Upper lobe of right lung (tissue), 1 donor: ENCODE data around the gene ESPNL. TPM values are rescaled to one million over a fixed set of nuclear protein-coding genes. Genes with fewer than 3 reads are reported as not detected.
A peak's percentile ranks its signal among the peaks of the same experiment; 100 is the strongest.

Experiments used
- ATAC-seq: fragments of 200-7000 bp; cut with Tn5 transposase; one replicate; pipeline ENCODE4 v1.9.1; 2020; ENCODE audit warnings: mild to moderate bottlenecking, moderate library complexity
- DNase-seq: peaks from one replicate; pipeline ENCODE4 v3.0.0-alpha.2; 2020
- H3K27ac ChIP-seq: fragments of 200-600 bp; one replicate; pipeline ENCODE4 v1.8.0; 2022
- H3K27me3 ChIP-seq: fragments of 200-600 bp; one replicate; pipeline ENCODE4 v1.8.0; 2022; ENCODE audit warnings: mild to moderate bottlenecking
- H3K36me3 ChIP-seq: fragments of 200-600 bp; one replicate; pipeline ENCODE4 v1.8.0; 2022
- H3K4me1 ChIP-seq: fragments of 200-600 bp; one replicate; pipeline ENCODE4 v1.8.0; 2022
- H3K4me3 ChIP-seq: fragments of 200-600 bp; one replicate; pipeline ENCODE4 v1.8.0; 2022; ENCODE audit warnings: mild to moderate bottlenecking
- H3K9me3 ChIP-seq: fragments of 200-600 bp; one replicate; pipeline ENCODE4 v1.8.0; 2022
- intact Hi-C: fragments of 100-400 bp; cut with DNase I; formaldehyde crosslinking; loops from one replicate; pipeline ENCODE4 v1.11.0; 2022
- total RNA-seq: library from RNA; stranded (reverse); fragmentation: NEBNext Ultra II Directional; extraction: Animal tissue kit (Norgen Biotek cat#: 25700); gene quantifications from one replicate; pipeline ENCODE4 v1.2.1, GENCODE V29; 2021
- TF ChIP-seq, protein P1 (sequence below): fragments of 200-600 bp; IDR thresholded peaks from one replicate; pipeline ENCODE4 v1.8.0; 2022; ENCODE audit warnings: antibody characterized with exemption
- donor health status: DM: no; HTN: yes; CAD: no; lungs with severe emphysema.

Gene ESPNL
- total RNA-seq, 1 donor from 2014 or later: 0.35 TPM

DNA sequence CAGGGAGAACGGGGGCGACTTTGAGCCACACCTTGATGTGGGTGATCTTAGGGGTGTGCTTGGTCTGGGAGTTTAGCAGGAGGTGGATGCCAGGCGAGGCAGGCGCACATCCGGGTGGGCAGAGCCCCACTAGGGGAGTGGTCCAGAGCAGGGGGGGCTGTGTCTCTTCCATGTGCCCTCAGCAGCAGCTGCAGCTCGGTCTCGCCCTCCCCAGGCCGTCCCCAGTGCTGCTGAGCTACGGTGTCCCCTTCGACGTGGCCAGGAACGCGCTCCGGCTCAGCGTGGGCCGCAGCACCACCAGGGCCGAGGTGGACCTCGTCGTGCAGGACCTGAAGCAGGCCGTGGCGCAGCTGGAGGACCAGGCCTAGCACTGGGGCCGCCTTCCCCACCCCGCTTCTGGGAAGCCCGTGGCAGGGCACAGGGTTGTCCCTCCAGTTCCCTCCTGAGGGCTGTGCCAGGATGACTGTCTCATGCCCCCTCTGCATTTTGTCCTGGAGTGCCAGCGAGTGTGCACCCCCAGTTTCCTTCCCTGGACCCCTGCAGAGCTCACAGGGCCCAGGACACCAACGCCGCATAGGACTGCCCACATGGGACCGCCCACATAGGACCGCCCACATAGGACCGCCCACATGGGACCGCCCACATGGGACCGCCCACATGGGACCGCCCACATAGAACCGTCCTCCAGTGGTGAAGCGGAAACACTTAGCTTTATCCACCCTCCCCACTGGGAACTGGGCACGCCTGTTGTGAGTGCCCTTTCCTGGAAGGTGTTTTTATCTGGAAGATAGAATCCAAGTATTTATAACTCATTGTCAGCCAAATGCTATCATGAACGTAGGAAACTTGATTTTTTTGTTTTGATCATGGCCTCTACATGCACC lies 1.9 kb upstream of the ESPNL start:
- ATAC-seq: peak; percentile 84
- intact Hi-C loops: no loop called here
- H3K4me1 ChIP-seq: no peaks in the 10 kb centered on the region
- H3K9me3 ChIP-seq: no peaks in the 10 kb centered on the region
- no peaks in the 10 kb centered on the region for H3K36me3 ChIP-seq
- no peaks in the 10 kb centered on the region for H3K27me3 ChIP-seq
- H3K4me3 ChIP-seq: no peak overlapping the region
- no peak overlapping the region for H3K27ac ChIP-seq
- TF ChIP-seq, protein P1, sequence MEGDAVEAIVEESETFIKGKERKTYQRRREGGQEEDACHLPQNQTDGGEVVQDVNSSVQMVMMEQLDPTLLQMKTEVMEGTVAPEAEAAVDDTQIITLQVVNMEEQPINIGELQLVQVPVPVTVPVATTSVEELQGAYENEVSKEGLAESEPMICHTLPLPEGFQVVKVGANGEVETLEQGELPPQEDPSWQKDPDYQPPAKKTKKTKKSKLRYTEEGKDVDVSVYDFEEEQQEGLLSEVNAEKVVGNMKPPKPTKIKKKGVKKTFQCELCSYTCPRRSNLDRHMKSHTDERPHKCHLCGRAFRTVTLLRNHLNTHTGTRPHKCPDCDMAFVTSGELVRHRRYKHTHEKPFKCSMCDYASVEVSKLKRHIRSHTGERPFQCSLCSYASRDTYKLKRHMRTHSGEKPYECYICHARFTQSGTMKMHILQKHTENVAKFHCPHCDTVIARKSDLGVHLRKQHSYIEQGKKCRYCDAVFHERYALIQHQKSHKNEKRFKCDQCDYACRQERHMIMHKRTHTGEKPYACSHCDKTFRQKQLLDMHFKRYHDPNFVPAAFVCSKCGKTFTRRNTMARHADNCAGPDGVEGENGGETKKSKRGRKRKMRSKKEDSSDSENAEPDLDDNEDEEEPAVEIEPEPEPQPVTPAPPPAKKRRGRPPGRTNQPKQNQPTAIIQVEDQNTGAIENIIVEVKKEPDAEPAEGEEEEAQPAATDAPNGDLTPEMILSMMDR: no peak
- DNase-seq: peak; percentile 70

DNA sequence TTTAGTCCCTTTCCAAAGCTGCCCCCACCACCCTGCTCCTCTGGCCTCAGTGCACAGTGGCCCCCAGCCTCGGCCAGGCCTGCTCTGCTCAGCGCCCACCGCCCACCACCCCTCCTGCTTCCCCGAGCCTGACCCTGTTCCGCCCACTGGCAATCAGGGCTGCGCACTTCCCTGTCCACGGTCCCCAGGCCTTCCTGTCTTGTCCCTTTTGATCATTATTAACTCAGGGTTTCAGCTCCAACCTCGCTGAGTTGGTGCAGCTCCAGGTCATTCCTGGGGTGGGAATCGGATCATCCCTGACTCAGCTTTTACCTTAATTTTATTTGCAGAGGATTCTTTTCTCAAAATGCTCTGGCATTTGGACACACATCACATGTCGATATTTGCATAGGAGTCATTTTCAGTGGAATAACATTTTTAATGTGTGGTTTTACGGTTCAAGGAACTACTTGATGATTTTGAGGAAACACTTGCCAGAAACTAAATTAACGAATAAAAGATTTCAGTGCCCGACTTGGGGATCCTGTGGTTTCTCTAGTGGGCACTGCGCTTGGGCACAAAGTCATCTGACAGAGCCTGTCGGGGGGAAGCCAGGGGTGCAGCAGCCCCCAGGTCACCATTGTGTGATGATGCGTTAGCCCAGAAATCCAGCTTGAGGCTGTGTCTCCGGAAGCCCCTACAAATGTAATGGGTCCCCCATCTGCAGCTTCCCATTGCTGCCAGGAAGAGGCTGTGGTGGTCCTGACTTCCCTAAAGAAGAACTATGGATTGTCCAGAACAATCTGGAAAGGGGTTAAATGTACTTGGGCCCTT lies 1.0 kb upstream of the ESPNL start:
- no peaks in the 10 kb centered on the region for H3K9me3 ChIP-seq
- H3K36me3 ChIP-seq: no peaks in the 10 kb centered on the region
- DNase-seq (peak; percentile 67), ATAC-seq (peak; percentile 42)
- intact Hi-C loops: no loop called here
- H3K27ac ChIP-seq: no peak overlapping the region
- H3K4me3 ChIP-seq: no peak overlapping the region
- H3K27me3 ChIP-seq: no peaks in the 10 kb centered on the region
- TF ChIP-seq, protein P1: no peak
- no peaks in the 10 kb centered on the region for H3K4me1 ChIP-seq

DNA sequence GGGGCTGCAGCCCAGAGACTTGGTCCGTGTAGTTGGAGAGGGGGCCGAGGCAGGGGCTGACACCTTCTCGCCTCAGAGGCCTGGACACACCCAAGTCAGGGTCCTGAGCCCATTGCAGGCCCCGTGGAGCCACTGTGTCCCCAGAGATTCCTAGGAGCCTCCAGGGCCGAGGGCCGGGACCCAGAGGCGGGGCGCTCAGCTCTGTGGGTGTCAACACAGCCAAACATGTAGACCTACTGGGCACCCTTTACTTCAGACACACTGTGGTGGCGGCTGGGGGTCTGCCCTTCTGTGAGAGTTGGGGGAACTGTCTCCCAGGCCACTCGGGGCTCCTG lies 459 bp upstream of the ESPNL start:
- TF ChIP-seq, protein P1: no peak
- peak; percentile 57 for DNase-seq
- ATAC-seq: no peak
- intact Hi-C loops: no loop called here
- Histone ChIP-seq H3K9me3 (no peaks in the 10 kb centered on the region), H3K27me3 (no peaks in the 10 kb centered on the region), H3K4me1 (no peaks in the 10 kb centered on the region), H3K27ac (no peak overlapping the region), H3K36me3 (no peaks in the 10 kb centered on the region), H3K4me3 (no peak overlapping the region)

DNA sequence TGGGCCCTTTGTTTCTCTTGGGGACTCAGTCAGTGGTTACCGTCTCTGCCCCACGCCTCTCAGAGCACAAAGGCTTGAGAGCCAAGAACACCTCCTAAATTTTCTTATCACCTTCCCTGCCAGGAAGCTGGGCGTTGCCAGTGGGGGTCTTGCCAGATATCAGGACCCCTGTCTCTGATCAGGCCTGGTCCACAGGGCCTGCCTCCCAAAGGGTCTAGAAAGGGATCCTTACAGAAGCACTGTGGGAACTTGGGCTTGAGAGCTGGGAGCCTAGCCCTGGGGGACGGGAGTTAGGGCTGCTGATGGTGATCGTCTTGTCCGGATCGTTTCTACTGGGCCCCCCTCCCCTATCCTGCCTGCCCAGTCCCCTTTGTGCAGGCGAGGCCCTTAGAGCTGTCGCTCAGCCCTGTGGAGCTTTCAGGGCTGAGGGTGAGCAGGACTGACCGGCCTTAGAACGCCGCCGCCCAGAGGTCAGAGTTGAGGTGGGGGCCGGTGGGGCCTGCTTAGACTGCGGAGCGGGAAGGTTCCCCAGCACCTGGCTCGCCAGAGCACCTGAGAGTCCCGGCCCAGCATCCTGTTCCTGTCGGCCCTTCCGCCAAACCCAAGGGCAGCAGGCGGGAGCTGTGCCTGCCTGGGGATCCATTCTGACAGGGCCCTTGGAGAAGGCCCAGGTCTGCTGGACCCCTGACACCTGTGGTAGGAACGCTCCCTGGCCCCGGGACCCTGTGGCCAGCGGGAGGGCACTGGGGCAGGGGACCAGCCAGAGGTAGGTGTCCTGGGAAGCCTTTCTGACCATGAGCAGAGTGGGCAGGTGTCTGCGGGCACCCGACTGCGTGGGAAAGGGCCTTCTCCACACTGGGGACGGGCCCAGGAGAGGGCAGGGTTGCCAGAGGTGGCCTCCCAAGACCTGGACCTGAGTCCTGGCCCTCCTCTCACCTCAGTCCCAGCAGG lies 956 bp downstream of the ESPNL start:
- H3K4me3 ChIP-seq: no peak overlapping the region
- H3K9me3 ChIP-seq: no peaks in the 10 kb centered on the region
- intact Hi-C loops: no loop called here
- H3K36me3 ChIP-seq: no peaks in the 10 kb centered on the region
- H3K27me3 ChIP-seq: no peaks in the 10 kb centered on the region
- H3K27ac ChIP-seq: no peak overlapping the region
- DNase-seq (peak; percentile 57), ATAC-seq (no peak)
- no peaks in the 10 kb centered on the region for H3K4me1 ChIP-seq
- TF ChIP-seq, protein P1: no peak
